GM19324 (cell line): ENCODE data around the gene EEFSEC.

Experiments used
- ATAC-seq: cut with Tn5 transposase; IDR thresholded peaks from one replicate; pipeline ENCODE4 v1.9.1; 2021; ENCODE audit warnings: mild to moderate bottlenecking, moderate library complexity; ENCODE audit not compliant: unreplicated experiment, low FRiP score

The EEFSEC gene

DNA sequence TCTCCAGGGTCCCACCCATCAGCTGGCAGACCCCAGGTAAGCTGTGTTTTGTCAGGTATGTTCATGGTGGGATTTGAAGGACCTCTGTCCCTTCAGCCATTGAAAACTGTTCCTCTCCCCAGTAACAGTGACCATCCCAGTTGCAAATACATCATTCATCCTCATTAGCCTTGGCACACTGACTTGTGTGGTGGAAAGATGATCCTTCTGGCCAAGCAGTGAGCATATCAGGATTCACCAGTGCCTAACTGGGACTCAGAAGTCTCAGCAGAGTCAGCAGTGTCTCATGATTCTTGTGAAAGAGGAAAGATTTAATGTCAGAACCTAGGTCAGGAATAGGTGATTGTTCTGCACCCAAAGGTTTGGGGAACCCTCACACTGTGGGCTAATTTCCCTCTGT lies 223.2 kb downstream of the EEFSEC start:
- ATAC-seq = no peak

DNA sequence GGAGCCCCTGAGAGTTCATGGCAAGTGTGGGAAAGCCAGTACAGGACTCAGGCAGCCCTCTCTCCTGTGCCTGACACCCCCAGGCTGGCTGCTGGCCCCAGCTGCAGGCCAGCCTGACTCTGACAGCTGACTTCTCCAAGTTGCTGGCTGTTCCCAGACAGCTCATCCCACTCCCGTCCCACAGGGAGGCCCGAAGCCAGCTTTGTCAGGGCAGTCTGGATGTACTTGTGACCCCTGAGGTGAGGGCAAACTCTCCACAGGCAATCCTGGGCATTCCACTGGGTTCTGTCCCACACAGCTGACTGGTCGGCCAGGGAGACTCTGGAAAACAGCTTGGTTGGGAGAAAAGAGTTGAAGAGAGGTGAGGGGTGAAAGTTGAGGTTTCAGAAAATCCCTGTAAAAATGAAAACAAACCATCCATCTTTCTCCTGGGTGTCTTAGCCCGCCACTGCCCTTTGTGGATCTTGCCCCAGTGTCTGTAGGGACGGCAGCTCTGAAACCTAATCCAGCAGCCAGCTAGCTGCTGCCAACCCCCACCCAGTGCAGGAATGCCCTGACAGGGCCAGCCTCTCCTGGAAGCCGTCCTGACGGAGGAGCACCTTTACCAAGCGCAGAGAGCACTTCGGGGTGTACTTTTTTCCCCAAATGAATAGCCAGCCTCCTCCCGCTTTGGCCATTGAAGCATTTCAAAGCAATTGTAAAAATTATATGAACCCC lies 225.5 kb downstream of the EEFSEC start:
- ATAC-seq = no peak

DNA sequence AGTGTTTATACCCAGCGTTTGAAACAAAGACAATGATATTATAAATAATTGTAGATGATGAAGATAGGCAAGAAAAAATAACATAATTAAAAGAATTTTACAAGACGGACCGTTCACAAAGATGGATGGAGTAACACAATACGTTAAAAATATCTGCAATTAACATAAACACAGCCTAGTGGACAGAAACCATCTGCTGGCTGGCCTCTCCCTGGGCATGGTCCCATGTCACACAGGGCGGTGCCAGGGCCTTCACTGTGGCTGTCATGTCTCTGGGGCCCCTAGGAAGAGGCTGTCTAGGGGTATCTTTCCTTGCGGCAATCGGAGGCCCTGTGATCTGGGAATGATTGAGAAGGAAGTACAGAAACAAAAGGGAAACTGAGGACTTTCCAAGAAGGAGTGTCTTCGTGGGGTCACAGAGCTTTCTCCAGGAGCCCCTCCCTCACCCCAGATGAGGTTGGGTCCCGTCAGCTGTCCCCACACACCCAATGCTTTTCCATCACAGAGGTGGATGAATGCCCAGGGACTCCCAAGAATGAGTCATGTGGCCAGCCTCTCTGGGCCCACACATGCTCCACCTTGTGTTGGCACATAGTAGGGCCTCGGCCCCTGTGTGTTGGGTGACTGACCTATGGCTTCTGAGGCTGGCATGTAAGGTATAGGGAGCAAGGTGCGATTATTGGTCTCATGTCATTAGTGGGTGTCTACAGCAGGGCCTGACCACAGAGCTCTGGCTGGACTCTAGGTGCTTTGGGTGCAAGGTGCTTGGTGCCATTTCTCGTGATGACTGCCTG lies 226.3 kb downstream of the EEFSEC start:
- ATAC-seq = no peak

DNA sequence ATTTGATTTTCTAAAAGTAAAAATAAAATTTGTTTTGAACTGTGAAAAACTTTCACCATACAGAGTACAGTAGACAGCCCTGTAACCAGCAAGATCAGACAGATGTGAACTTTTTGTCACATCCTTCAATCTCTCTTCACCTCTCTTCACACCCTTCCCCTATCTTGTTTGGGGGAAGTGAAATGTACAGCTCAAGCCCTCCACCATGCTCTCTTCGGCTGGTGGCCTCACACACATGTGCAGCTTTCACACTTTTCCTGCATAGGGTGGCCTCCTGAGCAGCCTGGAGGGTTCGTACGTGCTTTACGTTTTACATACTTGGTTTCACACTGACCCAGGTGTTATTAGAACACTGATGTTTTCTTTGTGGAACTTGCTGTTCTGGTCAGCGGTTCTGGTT lies 227.0 kb downstream of the EEFSEC start:
- no peak for ATAC-seq

DNA sequence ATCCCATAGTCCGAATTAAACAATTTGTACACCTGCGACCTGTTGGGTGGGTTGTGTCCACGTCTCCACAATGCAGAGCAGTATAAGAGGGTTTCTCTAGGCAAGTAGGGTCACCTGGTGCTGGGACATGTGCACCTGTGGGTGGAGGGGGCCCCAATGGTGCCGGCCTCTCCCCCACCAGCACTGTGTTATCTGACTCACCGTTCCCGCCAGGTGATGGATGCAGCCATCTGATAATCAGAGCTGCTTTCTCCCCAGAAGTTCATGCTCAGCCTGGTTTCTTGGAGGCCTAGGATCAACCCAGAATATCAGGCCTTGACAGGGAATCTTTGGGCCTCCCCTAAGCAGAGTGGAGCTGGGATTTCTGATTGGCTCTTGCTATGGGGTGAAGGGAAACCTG lies 227.4 kb downstream of the EEFSEC start:
- no peak for ATAC-seq

DNA sequence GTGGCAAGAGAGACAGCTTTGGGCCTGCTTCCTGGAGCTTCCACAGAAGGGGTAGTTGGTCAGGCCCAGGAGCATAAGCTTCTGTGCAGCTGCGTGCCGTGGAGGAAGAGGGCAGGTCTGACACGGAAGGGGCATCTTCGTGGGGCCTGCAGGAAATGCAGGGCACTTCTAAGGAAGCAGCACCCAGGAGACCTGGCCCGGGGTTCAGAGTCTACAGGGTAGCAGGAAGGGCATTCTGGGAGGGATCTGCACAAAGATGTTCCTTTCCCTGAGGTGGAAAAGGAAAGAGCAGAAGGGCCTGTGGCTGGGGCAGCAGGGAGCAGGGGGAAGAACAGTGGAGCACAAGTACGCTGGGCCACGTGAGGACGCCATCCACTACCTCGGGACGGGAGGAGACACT lies 228.3 kb downstream of the EEFSEC start:
- no peak for ATAC-seq

DNA sequence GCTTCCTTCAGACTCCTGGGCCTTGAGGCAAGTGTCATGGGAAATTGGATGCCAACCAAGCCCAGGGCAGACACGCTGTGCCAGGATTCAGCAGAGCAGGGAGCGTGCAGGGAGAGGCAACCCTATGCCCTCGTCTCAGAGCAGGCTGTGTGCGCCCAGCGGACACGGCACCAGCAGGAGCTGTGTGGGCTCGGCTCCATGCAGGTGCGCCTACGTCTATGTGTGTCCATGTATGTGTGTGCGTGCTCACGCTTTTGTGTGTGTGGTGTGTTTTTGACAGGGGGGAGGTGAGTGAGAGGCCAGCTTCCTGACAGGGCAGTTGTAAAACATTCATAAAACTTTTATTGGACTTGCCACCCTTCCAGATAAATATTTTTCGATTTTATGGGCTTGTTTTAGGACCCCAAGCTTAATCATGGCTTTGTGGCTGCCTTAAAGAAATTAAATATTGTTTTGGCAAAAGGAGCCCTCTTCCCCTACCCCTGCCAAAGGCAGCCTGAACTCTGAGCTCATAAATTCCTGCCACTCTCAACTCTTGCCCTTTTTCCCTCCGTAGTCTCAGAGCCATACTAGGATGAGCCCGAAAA lies 229.0 kb downstream of the EEFSEC start:
- no peak for ATAC-seq

DNA sequence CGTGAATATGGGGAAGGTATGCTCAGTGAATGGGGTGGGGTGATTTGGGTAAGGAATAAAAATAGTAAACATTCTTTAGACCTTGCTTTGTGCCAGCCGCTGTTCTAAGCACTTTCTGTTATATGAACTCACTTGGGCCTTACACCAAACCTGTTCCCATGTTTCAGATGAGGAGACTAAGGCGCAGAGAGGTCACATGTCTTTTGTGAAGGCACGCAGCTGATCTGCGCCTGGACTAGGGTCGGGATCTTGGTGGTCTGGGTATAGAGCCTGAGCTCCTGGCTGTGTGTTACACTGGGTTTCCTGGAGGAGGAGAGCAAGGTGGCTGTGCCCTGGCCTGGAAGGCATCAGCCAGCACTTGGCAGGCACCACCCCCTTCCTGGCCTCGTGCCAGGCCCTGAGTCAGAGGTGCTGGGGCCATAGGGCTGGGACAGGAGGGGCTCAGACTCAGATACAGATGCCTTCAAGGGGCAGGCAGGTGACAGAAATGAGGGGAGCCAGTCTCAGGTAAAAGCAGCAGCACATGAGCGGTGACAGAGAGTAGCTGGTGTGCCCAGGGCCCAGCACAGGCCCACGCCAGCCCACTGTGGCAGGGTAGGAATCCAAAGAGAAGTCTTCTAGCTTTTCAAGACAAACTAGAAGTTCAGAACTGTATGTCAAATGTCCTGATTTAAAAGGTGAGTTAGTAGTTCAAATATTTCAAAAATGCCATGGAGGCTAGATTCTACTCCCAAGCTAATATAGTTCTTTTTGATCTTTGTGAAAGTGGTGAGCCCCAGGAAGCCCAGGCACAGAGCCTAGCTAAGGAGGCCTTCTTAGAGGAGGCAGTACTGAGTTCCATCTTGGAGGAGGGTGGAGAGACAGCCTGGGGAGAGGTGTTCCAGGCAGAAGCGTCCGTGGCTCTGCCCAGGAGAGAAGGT lies 230.3 kb downstream of the EEFSEC start:
- no peak for ATAC-seq

DNA sequence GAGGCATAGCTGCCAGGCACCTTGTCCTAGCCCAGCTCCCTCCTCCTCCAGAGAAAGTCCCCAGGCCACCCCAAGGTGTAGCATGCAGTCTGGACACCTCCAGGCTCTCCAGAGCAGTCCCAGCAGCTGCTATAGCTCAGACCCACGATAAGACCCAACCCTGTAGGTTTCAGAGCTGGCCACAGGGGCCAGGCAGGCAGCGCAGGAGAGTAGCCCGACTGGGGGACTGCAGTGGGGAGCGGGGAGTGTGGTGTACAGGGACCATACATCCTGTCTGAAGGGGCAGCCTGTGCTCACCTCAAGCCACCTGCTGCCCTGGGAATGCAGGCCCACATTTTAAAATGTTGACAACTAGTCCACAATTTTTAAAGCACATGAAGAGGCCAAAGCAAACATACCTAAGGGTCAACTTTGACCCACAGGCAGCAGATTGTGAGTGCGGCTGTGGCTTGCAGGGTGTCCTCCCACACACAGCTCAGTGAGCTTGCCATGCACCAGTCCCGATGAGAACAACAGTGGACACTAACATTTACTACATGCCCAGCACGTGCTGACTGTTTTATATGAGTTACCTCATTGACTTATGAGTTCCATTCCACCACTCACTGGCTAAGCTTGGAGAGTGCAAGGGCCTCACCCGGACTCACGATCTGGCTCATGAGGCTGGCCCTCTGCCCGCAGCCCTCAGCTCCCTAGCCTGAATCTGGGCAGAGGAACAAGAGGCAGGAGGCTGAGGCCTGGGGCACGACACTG lies 232.0 kb downstream of the EEFSEC start:
- no peak for ATAC-seq

DNA sequence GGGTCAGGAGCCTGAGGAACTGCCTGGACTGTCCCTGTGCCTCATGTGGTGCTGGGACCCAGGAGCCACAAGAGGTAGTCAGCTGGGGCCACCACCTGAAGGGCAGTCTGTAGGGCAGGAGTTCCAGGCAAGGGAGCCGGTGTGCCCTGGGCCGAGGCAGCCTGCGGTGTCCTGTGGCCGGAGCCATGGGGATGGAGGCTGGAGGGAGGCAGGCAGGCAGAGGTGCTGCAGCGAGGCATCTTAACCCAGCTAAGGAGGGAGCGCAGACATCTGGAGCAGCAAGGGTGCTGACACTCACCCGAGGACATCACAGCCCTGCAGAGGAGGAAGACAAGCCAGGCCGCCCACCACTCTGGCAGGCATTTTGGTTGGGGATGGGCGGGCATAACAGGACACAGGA lies 235.7 kb downstream of the EEFSEC start:
- ATAC-seq = no peak

DNA sequence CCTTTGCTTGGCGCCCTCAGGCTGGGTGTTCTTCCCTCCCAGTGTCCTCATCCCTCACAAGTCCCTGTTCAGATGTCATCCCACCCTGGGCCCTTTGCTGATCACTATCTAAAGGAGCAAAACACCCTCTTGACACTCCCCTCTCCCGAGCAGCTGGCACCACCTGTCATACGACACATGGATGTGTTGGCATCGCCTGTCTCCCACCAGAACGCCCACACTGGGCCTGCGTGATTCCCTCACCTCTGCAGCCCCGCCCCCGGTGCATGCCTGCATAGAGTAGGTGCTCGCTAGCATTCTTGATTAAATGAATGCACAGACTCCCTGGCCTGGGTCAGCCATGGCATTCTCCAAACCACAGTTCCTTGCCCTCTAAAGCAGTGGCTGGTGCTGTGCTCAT lies 237.6 kb downstream of the EEFSEC start:
- ATAC-seq = no peak

DNA sequence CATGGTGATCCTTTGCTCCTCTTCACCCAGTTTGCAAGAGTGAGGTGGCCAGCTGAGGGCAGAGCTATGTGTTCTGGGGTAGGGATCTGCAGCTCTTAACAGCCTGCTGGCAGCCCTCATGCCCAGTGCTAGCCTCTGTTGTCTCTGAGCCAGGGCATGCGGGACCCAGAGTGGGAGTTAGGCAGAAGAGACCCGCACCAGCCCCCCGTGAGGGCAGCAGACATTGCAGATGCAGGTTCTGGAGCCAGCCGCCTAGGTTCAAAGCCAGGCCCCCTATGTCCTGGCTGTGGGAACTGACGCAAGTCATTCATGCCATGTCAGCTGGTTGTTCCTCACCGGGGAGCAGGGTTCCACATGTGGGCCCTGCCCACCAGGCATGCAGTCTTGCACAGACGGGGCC lies 238.7 kb downstream of the EEFSEC start:
- ATAC-seq = no peak

DNA sequence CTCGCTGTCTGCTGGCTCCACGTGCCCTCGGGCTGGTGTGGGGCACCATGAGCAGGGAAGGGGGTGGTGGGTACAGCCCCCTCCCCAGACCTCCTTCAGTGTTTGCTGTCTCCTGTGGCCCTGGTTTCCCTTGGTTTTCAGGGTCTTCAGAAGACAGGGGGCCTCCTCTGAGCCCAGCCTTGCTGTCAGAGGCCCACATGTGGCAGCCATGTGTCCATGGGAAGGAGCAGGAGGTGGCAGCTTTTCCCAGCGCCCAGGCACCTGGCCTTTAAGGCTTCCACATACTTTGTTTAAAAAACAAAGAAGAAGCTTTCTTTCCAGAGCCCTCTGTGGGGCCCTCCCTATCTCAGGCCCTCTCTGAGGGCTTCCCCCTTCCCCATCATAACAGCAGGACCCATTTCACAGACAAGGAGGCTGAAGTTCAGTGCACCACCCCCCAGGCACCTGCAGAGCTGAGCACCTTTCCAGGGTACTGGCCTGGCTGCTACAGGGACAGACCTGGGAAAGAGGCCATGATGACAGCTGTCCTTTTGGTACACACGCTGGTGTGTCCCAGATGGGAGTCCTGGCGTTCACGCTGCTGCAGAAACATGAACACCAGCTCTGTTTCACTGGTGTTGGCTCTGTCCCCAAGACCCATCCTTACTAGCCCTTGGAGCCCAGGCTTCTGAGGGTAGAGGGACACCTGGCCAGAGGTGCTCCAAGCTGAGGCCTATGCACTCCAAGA lies 239.7 kb downstream of the EEFSEC start:
- ATAC-seq = no peak

DNA sequence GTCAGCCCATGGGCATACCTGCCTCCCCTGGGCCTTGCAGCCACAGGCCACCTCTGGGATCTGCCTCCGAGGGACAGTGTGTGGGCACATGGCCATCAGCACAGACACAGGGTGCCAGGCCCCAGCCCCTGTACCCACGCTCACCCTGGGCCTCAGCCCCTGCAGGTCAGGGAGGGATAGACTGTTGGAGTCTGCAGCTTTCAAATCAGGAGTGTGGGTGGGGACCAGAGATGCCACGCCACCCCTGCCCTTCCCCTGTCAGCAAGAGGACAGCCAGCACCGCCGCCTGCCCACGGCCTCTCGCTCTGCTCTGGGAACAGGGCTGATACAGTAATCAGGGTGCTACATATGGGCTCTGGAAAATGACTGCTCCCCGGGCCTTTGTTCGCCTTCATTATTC lies 240.8 kb downstream of the EEFSEC start:
- ATAC-seq = no peak

DNA sequence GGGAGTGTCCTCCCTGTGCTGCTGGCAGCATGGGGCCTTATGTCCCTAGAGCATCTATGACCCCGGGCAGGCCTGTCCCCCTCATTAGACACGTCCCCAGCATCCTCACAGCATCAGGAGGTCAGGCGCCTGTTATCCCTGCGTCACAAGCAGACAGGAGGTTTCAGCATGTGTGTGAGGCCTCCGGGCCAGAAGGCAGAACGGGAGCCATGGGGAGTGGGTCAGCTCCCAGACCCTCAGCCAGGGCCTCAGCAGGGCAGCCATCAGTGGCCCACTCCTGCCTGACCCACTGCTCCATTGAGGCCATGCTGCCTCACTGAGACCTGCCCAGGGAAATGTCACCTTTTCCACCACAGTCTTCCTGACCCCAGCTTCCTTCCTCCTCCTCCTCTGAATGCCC lies 241.8 kb downstream of the EEFSEC start:
- no peak for ATAC-seq

DNA sequence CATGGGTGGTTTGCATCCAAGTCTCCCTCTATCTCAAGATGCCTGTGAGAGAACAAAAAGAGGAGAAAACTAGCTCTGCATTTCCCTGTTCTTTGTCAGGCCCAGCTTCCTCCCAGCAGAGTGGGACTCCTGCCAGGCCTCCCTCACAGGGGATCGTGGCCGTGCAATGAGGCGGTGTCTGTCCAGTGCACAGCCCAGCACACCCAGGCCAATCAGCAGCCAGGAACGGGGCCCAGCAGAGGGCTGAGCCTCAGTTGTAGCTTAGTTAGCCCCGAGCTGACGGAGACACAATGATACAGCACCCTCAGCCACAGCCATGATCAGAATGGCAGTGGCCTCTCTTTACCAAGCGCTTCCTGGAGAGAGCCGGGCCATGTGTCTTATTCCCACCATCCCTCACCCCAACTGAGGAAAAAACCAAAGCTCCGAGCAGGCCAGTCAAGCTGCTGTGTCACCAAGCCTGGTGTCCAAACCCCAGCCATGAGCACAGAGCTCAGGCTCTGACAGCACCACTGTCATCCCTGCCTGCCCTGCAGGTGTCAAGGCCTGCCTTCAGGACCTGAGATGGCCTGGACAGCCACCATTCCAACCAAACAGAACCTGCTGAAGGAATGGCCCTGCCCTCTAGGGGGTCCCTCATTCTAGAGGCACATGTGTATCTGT lies 242.3 kb downstream of the EEFSEC start:
- no peak for ATAC-seq

DNA sequence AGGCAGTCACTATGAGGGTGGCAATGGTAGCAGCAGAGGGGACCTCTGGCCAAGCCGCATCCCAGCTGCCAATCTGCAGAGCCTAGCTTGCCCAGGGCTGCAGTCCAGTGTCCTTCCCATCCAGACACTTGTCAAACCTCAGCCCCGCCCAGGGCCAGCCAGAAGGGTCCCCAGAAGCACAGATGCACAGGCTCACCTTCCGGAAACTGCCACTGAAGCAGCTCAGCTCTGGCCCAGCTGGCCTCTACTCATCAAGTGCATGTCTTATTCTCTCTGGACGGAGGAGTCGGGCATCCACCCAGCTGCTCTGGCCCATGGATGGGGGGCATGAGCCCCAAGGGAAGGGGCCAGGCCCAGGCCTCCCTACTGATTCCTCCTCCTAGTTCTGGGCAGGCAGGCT lies 244.2 kb downstream of the EEFSEC start:
- ATAC-seq = no peak

DNA sequence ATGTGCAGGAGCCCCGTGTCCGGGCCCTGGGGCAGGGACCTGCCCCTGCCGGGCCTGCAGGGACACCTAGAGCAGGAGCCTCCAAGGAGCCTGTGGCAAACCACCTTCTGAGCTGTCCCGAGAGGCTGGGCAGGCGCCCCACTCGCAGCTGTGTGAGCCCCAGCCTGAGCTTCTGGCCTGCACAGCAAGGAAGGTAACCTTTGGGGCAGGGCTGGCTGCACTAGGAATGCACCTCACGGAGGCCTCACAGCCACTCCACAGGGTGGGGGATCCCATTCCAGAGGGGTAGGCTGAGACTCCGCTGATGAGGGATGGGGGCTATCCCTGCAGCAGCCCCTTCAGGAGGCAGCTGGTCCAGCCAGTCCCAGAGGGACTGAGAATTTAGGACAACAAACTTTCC lies 245.3 kb downstream of the EEFSEC start:
- no peak for ATAC-seq
